Measurements from ENCODE around the gene DPT.

DNA sequence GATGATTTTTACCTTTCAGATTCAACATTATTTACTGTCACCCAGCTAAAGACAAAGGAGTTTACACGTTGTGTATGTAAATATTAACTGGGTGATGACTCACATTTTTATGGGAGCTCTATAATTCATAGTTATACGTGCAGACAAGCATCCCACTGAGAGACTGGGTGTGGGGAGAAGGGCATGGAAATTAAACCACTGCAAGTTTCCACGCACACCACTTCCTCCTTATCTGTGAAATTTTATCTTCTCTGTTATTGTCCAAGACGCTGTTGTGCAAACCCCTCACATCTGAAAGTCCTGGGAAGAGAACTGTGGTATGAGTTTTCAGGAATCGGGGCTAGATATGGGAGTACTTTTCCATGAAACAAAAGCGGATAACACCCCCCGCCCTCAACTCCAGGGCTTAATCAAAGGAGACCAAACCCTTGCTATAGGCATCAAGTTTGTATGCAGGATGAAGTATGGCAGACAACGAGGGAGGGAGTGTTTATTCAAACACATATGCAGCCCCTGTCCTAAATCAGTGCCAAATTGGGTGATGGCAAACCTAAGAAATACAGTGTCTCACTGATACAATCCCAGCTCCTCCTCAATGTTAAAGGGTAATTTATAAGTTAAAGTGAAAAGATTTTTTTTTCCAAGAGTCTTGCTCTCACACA, 23.3 kb upstream of the DPT start:
- TF ChIP-seq CTCF (conservative IDR thresholded peaks at IDR 0.05) (no peak), ZFX (IDR thresholded peaks at IDR 0.05) (no peak)
